Bronchial epithelial cell (primary cell): Measurements from ENCODE around the gene TMEM229A. TPM values are rescaled to one million over a fixed set of nuclear protein-coding genes. Genes with fewer than 3 reads are reported as not detected.

Experiments
- DNase-seq: peaks from one replicate; pipeline ENCODE4 v3.0.0-alpha.2; 2010; ENCODE audit warnings: low read depth
- FAIRE-seq: peaks from 2 replicates; lab custom pipeline; 2011; peaks lifted over from hg19 to GRCh38; lab: Jason Lieb, UNC
- H3K27me3 ChIP-seq: 2 replicates; pipeline ENCODE4 v1.5.1; 2011; ENCODE audit warnings: low read length; ENCODE audit not compliant: control insufficient read depth, insufficient read depth
- H3K36me3 ChIP-seq: 2 replicates; pipeline ENCODE4 v1.5.1; 2011; ENCODE audit warnings: low read length; ENCODE audit not compliant: control insufficient read depth, insufficient read depth
- H3K4me3 ChIP-seq: 2 replicates; pipeline ENCODE4 v1.5.1; 2011; ENCODE audit warnings: mild to moderate bottlenecking, low read depth, low read length, control low read depth
- total RNA-seq: library from RNA; depleted of rRNA; stranded (reverse); fragments of >200 nt; gene quantifications from 2 replicates; pipeline ENCODE4 v1.2.1, GENCODE V29; 2014
- TF ChIP-seq, protein P1 (sequence below): IDR thresholded peaks from 2 replicates; pipeline ENCODE4 v1.5.1; 2011; ENCODE audit warnings: mild to moderate bottlenecking, moderate library complexity, low read length, control low read depth, inconsistent platforms; ENCODE audit not compliant: insufficient read depth, severe bottlenecking

The TMEM229A gene
- total RNA-seq, 1 donor from 2014 or later, result not detected

DNA sequence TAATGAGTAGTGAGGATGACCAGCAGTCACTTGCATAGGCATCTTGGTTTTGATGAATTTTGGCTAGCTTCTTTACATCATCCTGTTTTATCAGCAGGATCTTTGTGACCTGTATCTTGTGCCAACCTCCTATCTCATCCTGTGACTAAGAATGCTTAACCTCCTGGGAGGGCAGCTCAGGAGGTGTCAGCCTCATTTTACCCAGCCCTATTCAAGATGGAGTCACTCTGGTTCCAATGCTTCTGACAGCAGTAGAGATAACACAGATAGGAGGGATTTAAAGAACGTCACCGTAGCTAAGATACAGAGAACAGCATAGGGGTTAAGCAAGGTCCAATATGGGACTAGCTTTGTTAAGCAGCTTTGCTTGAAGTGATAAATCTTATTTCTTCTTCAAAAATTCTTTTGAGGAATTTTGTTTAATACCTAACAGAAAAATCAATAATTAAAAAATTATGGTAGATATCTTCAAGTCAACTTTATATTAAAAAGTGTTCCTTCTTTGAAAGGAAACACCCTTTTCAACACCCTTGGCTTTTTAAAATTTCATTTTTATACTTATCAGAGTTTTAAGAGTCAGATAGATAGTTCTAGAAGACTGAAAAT lies 39.9 kb downstream of the TMEM229A start:
- H3K36me3 ChIP-seq, result no peaks in the 10 kb centered on the region
- DNase-seq (no peak), FAIRE-seq (no peak)
- no peaks in the 10 kb centered on the region for H3K27me3 ChIP-seq
- TF ChIP-seq, protein P1, sequence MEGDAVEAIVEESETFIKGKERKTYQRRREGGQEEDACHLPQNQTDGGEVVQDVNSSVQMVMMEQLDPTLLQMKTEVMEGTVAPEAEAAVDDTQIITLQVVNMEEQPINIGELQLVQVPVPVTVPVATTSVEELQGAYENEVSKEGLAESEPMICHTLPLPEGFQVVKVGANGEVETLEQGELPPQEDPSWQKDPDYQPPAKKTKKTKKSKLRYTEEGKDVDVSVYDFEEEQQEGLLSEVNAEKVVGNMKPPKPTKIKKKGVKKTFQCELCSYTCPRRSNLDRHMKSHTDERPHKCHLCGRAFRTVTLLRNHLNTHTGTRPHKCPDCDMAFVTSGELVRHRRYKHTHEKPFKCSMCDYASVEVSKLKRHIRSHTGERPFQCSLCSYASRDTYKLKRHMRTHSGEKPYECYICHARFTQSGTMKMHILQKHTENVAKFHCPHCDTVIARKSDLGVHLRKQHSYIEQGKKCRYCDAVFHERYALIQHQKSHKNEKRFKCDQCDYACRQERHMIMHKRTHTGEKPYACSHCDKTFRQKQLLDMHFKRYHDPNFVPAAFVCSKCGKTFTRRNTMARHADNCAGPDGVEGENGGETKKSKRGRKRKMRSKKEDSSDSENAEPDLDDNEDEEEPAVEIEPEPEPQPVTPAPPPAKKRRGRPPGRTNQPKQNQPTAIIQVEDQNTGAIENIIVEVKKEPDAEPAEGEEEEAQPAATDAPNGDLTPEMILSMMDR, result no peak
- H3K4me3 ChIP-seq, result no peak overlapping the region

DNA sequence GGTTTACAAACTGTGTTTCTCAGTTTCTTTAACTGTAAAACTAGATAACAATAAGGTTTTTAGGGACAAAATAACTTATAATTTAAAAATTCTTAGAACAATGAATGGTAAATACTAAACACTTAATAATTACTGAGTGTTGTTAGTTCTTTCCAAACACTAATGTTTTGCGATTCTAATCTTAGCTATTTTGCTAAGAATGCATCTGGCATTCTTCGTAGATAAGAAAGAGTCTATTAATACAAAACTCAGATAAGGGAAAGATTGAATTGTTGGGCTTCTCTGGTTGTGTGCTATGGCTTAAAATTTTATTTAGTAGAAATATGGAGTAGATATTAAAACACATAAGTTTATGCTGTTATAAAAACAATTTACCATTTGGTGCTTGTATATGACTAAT lies 45.4 kb downstream of the TMEM229A start:
- TF ChIP-seq, protein P1, result no peak
- H3K4me3 ChIP-seq, result no peak overlapping the region
- H3K27me3 ChIP-seq, result no peaks in the 10 kb centered on the region
- no peaks in the 10 kb centered on the region for H3K36me3 ChIP-seq
- FAIRE-seq (no peak), DNase-seq (no peak)

Other genes with a start within 250 kb of the TMEM229A start
- under 0.01 and 0.13 TPM in 2 replicates for gene HYAL4, start 187.9 kb downstream of the TMEM229A start, total RNA-seq
- gene SPAM1, start 107.8 kb downstream of the TMEM229A start, total RNA-seq, result not detected in 2 replicates